GM13977 (cell line): Measurements from ENCODE around the gene PLOD2.

Experiments
- DNase-seq: peaks from one replicate; pipeline ENCODE4 v3.0.0; 2012; ENCODE audit warnings: low spot score
- in situ Hi-C: fragments of 300-500 bp; cut with MboI; formaldehyde crosslinking; loops from one replicate; pipeline ENCODE4 v1.12.0; 2022; ENCODE audit warnings: low sequenced_read_pairs, low pct_unique_long_range_greater_than_20kb, mixed read lengths, inconsistent platforms; ENCODE audit not compliant: unreplicated experiment
- TF ChIP-seq, protein P1 (sequence below): IDR thresholded peaks from 2 replicates; pipeline ENCODE4 v1.5.1; 2012; ENCODE audit warnings: mild to moderate bottlenecking, control low read depth; ENCODE audit not compliant: insufficient read depth; ENCODE audit errors: extremely low read depth, missing control alignments

PLOD2 gene

DNA sequence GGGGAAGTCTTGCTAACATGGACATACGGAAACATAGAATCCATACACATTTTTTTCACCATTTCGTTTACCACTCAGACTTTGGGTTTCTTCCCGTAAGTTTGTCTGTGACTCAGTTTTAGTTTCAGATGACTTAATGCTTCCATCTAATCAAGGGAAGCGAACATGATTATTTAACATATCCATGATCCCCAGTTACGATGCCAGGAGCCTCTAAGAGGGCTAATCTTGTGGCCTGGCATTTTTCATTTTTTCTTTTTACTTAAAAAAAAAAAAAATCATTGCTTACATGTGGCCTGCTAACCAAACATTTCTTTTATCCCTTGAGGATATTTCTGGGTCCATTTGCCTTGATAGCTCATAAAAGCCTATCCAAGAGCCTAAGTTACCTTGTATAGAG, 20.2 kb upstream of the PLOD2 start:
- TF ChIP-seq, protein P1, sequence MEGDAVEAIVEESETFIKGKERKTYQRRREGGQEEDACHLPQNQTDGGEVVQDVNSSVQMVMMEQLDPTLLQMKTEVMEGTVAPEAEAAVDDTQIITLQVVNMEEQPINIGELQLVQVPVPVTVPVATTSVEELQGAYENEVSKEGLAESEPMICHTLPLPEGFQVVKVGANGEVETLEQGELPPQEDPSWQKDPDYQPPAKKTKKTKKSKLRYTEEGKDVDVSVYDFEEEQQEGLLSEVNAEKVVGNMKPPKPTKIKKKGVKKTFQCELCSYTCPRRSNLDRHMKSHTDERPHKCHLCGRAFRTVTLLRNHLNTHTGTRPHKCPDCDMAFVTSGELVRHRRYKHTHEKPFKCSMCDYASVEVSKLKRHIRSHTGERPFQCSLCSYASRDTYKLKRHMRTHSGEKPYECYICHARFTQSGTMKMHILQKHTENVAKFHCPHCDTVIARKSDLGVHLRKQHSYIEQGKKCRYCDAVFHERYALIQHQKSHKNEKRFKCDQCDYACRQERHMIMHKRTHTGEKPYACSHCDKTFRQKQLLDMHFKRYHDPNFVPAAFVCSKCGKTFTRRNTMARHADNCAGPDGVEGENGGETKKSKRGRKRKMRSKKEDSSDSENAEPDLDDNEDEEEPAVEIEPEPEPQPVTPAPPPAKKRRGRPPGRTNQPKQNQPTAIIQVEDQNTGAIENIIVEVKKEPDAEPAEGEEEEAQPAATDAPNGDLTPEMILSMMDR = no peak
- in situ Hi-C loops = no loop called here
- no peak for DNase-seq

DNA sequence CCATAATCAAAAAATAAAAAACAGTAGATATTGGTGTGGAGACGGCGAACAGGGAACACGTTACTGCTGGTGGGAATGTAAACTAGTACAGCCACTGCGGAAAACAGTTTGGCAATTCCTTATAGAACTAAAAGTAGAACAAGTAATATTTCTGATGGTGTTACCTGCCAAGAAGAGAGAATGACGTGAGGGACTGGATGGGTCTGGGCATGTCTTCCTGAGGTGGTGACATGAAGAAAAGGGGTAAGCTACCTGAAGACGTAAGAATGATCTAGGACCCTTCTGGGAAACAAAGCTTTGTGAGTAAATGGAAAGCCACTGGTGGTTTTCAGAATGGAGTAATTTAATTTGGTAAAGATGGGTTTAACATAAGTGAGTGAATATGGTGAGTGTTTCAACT, 19.4 kb upstream of the PLOD2 start:
- no peak for DNase-seq
- TF ChIP-seq, protein P1 = no peak
- in situ Hi-C loops = no loop called here

DNA sequence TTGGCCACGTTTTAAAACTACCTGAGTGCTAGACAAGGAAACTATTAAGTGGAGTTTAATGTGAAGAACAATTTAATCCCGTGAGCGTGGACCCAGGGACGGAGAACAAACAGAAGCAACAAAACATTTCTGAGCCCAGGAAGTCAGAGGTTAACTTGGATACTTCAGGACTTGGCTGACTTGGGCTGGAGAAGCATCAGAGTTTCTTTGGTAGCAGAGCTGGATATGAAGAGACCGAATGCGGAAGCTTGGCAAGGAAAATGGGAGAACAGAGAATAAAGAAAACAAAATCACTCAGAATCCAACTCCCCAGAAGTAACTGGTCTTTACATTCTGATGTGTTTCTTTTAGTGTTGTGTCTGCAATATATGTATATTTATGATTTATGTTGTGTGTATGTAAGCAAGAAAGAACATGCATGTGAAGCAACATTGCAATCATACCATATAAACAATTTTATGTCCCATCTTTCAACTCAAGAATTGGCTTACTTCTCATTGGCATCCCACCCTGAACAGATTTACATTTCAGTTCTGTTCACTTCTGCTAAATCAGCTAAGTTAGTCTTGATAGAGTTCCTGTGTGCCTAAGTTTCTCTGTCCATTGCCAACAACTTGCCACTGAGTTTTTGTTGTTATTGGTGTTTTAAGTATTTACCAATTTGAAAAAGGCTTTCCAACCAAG, 17.2 kb upstream of the PLOD2 start:
- no peak for DNase-seq
- in situ Hi-C loops = no loop called here
- TF ChIP-seq, protein P1 = no peak

DNA sequence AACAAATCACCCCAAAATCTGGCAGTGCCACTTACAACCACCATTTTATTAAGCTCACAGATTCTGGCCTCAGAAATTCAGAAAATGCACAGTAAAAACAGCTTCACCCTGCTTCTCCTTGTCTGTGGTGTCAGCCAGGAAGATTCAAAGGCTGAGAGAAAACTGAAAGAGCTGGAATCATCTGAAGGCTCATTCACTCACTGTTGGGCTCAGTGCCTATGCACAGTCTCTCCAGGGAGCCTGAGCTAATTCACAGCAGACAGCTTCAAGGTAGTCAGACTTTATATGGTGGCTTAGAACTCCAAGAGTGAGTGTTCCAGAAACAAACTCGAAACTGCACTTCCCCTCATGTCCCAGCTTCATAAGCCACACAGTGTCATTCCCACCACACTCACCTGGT, 16.5 kb upstream of the PLOD2 start:
- in situ Hi-C loops = no loop called here
- TF ChIP-seq, protein P1 = no peak
- no peak for DNase-seq

DNA sequence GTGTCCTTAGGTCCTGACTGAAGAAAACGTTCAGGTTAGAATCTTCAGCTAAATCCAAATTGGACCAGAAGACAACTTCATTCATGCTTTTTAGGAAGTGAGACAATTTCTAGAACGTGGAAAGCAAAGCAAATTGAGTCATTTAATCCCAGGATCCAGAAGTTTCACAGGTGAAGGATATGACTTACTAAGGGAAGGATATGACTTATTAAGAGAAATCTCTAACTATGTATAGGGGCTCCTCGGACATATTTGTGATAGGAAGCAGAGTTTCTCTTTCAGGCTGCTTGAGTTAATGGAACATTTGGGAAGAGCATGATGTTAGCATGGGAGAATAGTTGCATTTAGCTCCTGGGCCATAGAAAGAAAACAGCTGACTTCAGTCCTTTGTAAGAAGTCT, 16.1 kb upstream of the PLOD2 start:
- DNase-seq = no peak
- TF ChIP-seq, protein P1 = no peak
- in situ Hi-C loops = no loop called here

DNA sequence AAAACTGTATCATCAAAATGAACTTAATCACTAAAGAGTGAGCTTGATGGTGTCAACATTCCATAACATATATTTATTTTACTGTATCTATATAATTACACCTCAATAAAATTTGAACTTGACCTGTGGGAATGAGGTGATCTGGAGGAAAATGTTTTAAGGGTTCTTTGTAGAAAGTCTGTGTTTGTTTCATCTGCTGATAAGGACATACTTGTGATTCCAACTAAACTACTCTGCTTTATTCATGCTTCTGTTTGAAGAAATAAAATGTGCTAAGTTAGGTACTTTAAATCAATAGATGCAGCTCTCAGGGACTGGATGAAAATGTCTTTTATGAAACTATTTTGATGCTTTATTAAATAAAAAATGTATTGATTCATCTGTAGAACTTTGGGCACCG, 11.6 kb upstream of the PLOD2 start:
- in situ Hi-C loops = no loop called here
- no peak for DNase-seq
- TF ChIP-seq, protein P1 = no peak
